GM19455 (cell line): ENCODE data around the gene FYTTD1.
"Not testable (repeated sequence)": the region's sequence is repeated elsewhere in the genome, so short reads cannot be mapped to it uniquely, and the experiment has no call there.

Source experiments
- ATAC-seq: cut with Tn5 transposase; IDR thresholded peaks from one replicate; pipeline ENCODE4 v1.9.1; 2021; ENCODE audit not compliant: unreplicated experiment

Gene FYTTD1

DNA sequence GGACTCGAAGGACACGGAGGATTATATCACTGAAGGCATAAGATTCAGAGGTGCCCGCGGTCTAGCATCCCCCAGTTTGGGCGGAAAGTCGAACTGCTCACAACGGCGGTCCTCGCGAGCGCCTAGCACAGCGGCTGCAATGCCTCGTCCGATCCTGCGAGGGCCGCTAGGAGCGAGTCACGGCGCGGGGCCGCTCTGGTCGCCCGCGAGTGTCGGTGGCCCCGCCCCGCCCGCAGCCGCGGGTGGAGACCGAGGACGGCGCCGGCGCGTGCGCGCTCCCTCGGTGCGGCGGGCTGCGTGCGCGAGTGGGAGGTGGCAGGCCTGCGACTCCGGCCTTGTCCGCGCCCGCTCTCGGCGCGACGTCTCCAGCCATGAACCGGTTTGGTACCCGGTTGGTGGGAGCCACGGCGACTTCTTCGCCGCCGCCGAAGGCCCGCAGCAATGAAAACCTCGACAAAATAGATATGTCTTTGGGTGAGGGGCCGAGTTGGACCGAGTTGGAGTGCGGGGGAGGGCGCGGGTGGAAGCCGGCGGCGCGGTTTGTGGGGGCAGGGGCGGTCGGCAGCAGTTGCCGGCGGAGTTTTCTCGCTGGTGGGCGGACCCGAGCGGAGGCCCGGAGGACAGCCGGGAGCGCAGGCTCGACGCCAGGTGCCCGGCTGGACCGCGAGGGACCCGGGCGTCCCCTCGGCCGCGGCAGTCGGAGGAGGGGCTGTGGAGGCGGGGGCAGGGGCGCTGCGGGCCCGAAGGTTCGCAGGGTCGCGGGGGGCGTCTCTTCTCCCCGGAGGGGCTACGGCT is at the start of gene FYTTD1:
TSS of gene FYTTD1 (plus strand) at position 283 of the 795 bp plus-strand sequence. CDS start at position 372, 89 bp downstream.
- ATAC-seq = peak; percentile 73

DNA sequence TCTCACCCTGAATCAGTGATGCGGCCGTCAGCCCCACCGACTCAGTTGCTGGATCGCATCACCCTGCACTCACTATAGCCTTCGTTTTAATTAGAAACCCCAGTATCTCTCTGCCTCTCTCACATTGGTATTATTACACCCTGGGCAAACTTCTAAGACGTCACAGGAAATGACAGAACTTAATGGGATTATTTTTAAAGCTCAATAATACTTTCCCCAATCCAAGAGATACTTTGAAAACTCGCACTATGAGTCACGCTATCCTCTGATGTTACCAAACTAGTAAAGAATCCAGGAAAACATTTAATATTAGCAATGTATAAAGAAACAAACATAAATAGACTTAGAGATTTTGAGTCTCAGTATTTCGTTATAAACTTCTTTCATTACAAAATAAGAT is 49.6 kb upstream of the FYTTD1 start:
- no peak for ATAC-seq

DNA sequence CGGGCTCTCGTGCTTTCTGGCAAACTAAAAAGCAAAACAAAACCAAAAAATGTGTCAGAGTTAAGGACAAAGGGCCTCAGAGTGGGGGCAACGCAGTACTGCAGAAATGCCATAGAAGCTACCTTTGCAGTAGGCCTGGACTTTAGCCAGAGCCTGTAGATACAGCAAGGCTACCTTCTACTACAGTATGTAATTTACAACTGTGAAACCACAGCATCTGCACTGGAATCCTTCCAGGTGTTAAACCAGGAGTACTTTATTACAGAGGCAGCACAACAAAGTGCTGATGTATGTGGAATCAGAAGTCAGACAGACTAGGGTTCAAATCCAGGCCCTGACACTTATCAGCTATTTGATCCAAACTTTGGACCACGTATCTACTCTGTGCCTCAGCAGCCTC is 47.8 kb upstream of the FYTTD1 start:
- ATAC-seq = no peak

DNA sequence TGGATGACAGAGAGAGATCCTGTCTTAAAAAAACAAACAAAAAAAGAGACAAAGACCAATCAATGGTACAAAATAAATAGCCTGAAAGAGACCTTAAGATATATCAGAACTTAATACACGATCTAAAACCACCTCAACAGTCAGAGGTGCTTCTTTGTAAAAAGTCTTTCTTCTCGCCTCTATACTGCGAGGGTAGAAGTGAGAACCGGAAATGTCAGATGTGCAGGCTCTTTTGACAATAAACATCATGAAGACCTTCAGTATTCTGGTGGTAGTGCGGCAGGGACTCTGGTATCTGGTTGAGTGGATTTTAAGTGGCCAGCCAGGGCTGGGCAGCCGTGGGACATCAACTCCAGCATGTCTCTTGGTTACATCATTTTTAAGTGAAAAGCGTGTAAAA is 43.0 kb upstream of the FYTTD1 start:
- no peak for ATAC-seq

GRCh38 chr3:197709135-197709534 is 40.5 kb upstream of the FYTTD1 start:
- ATAC-seq = no peak

GRCh38 chr3:197710965-197711364 is 38.7 kb upstream of the FYTTD1 start:
- ATAC-seq = not testable (repeated sequence)

GRCh38 chr3:197711973-197712707 is 37.5 kb upstream of the FYTTD1 start:
- ATAC-seq = peak; percentile 89

DNA sequence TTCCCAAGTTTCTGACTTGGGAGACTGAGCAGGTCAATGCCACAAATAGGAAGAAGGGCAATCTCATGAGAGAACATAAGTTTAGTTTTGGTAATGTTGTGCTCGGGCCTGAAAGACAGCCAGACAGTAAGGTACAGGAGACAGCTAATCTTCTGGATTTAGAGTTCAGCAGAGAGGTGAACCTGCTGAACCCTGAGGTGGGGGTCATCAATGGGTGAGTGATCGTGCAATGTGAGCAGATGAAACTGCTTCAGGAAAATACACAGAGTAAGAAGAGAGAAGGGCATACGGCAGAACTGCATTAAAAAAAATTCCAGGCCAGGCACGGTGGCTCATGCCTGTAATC is 36.2 kb upstream of the FYTTD1 start:
- ATAC-seq = peak; percentile 8

DNA sequence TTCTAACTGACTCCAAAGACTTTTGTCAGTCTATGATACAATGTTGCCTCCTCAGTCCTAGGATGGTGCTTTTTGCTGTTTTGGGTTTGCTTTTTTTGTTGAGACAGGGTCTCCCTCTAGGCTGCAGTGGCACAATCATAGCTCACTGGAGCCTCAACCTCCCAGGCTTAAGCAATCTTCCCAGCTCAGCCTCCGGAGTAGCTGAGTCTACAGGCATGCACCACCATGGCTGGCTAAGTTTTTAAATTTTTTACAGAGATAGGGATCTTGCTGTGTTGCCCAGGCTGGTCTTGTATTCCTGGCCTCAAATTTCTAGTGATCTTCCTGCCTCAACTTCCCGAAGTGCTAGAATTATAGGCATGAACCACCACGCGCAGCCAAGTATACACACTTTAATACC is 35.4 kb upstream of the FYTTD1 start:
- ATAC-seq = no peak

DNA sequence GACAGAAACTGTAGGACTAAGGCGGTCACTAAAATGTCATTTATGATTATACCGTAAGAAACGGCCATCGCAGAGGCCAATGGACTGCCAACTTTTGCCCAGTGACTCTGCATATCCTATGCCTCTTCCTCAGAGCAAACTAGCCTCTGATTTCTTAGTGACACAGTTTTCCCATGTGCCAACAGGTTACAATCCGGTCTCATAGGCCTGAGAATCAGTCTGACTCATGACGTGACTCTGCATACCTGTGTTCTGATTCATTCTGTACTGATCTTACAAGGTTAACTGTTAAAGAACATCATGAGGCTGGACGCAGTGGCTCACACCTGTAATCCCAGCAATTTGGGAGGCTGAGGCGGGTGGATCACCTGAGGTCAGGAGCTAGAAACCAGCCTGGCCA is 30.8 kb upstream of the FYTTD1 start:
- ATAC-seq = no peak

DNA sequence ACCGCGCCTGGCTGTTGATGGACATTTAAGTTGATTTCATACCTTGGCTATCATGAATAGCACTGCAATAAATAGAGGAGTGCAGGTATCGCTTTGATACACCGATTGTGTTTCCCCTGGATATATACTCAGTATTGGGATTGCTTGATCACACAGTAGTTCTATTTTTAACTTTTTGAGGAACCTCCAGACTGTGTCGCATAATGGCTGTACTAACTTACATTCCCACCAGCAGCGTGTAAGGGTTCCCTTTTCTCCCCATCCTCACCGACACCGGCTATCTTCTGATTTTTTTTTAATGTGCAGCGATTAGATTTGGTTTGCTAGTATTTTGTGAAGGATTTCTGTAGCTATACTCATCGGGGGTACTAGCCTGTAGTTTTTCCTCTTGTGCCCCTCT is 29.0 kb upstream of the FYTTD1 start:
- no peak for ATAC-seq

GRCh38 chr3:197722734-197723133 is 26.9 kb upstream of the FYTTD1 start:
- no peak for ATAC-seq

DNA sequence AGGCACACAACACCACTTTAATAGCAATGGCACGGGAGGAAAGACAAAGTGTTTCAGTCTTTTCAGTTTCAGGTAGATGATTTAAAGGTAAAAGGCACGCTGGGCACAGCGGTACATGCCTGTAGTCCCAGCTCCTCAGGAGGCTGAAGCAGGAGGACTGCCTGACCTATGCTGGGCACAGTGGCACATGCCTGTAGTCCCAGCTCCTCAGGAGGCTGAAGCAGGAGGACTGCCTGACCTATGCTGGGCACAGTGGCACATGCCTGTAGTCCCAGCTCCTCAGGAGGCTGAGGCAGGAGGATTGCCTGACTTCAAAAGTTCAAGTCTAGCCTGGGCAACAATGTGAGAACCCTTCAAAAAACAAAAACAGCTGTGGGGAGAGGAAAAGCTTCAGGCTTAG is 21.8 kb upstream of the FYTTD1 start:
- not testable (repeated sequence) for ATAC-seq

DNA sequence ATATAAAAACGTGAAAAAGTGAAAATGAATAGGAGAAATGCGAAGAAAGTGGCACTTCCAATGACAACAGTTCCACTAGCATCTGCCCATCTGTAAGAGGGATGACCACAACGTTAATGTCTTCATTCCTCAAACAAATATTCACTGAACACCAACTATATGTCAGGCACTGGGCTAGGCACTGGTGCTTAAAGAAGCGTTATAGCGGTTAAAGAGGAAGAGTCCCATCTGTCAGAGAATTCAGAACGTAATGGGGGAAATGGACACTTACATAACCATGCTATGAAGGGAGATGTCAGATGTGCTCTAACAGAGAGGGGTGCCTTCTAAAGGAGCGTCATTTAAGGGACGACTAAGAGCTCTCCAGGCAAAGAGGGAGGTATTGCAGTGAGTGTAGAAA is 21.2 kb upstream of the FYTTD1 start:
- no peak for ATAC-seq

- no peak for ATAC-seq
Measured at GRCh38 chr3:197730200-197730599, 19.5 kb upstream of the FYTTD1 start.

- ATAC-seq = not testable (repeated sequence)
Measured at GRCh38 chr3:197730770-197731169, 18.9 kb upstream of the FYTTD1 start.

DNA sequence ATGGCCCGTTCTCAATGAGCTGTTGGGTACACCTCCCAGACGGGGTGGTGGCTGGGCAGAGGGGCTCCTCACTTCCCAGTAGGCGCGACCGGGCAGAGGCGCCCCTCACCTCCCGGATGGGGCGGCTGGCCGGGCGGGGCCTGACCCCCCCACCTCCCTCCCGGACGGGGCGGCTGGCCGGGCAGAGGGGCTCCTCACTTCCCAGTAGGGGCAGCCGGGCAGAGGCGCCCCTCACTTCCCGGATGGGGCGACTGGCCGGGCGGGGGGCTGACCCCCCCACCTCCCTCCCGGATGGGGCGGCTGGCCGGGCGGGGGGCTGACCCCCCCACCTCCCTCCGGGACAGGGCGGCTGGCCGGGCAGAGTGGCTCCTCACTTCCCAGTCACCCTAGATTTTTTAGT is 18.2 kb upstream of the FYTTD1 start:
- ATAC-seq = not testable (repeated sequence)

- ATAC-seq = no peak
Measured at GRCh38 chr3:197733042-197733441, 16.6 kb upstream of the FYTTD1 start.

DNA sequence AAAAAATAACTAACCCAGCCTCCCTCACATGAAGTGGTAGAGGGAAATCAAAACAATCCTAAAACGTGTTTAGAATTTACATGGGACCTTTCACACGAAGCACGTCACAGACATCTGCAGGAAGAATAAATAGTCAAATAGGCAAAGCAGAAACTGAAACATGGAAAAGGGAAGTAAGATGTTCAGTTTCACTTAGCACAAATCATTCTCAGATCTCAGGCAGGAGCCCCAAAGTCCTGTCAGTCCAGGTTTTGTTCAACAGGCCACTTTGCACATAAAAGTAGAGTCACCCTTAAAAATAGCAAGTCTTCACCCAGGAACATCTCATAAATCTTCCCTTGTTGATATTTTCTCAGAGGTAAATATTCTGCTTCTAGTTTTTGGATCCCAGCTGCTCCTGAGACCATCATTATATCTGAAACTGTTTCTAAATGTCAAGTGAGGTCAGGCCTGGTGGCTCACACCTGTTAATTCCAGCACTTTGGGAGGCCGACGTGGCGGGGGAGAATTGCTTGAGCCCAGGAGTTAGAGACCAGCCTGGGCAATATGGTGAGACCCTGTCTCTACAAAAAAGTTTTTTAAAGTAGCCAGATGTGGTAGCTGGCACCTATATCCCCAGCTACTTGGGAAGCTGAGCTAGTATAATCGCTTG is 14.9 kb upstream of the FYTTD1 start:
- ATAC-seq = peak; percentile 38

DNA sequence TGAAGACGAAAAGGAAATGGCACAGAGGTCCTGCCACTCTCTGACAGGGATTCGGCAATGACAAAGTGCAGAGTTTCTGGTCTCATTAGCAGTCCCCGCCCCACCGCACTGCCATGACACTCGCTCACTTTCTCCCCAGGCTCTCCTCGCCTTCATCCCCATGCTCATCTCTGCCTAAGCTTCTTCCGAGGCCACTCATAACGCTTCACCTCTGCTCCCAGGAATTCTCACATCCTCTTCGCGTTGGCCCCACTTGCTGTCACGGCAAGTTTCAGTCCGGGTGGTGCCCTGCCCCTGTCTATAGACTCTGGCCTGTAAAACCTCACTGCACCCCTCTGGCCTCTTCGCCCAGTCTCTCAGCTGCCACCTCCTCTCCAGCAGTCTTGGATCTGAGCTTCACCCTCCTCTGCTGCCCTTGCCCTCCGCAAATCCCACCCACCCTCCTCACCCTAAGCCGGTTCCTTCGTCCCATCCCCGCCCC is 13.6 kb upstream of the FYTTD1 start:
- no peak for ATAC-seq

- ATAC-seq = peak; percentile 75
Measured at GRCh38 chr3:197736491-197737318, 13.0 kb upstream of the FYTTD1 start, which contains the start of gene RUBCN. TSS of gene RUBCN (minus strand) at chr3:197736904. CDS start at chr3:197736719, 185 bp downstream.
